HG02840 (cell line): ENCODE data around the gene MTCL1.

ENCODE experiments used
- ATAC-seq: cut with Tn5 transposase; IDR thresholded peaks from one replicate; pipeline ENCODE4 v1.9.1; 2021; ENCODE audit warnings: mild to moderate bottlenecking, moderate library complexity, moderate number of reproducible peaks; ENCODE audit not compliant: unreplicated experiment, low FRiP score

The MTCL1 gene

DNA sequence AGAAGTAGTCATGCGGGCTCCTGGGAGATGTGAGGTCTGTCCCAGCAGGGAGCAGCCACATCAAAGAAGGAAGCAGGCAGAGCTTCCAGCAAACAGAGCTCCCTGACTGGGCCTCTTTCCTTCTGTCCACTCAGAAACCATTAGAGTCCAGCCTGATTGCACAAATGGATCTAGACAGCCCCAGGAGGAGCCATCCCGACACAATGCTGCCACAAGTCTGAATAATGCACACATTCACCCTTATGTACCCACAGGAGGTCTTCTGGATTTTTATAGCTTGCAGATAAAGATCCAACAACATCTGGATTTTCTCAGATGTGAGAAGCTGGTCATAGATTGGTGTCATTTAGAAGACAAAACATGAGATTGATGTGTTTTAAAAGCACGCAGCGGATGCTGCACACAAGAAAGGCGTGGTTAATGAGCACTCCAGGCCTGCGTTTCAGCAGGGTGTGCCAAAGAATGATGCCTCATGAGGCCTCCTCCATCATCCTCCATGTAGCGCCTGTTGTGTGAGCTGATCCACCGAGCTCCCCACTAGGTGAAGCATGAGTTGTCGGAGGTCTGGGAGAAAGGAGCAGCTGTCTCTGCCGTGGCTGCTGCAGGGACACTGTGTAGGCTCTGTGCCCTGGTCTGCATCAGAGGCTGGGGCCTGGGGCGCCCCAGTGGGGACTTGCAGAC lies 60.6 kb downstream of the MTCL1 start:
- no peak for ATAC-seq

DNA sequence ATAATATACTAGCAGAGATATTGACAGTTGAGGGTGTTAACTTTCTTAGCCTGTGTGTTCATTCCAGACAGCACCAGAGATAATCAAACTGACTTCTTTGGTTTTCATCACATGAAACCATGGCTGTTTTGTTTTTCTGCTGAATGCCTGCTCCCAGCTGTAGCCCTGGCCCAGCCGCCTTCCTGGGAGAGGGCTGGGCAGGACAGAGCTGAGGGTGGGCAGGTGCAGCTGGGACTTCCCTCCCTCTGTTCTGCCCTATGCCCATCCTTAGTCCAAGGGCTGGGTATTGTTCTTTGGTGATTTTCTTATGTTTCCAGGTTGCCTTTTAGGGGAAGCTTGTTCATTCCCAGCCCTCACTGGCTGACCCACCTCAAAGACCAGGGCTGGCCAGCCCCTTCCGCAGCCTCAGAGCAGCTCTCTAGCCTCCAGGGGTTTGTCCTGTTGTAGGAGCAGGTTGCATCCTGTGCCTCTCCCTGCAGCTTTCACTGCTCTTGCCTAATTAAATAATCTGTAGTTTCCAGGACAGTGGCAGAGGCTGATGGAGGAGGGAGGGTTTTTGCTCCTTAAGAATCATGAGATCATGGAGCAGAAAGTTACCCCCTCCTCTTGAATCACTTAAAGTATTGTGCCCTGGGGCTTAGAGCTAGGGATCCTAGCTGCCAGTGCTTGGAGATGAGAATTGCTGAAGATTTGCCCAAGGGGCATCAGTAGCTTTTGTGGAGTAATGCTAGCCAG lies 61.4 kb downstream of the MTCL1 start:
- no peak for ATAC-seq

DNA sequence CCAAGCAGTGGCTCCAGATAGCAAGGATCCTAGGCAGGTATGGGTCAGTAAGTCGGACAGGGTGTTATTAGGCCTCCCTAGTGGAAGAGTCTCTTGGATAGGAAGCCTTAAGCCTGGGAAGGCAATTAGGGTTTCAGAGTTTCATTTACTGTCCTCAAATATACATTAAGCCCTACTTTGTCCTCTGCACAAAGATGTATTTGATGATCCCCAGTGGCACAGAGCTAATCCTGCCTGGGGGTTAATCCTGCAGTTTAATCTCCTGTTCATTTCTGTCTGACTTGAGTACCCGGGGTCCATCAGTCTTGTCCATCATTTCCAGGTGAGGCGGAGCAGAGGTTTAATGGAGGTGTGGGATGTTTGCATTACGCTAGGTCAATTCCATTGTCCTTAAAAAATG lies 62.0 kb downstream of the MTCL1 start:
- ATAC-seq, result no peak

DNA sequence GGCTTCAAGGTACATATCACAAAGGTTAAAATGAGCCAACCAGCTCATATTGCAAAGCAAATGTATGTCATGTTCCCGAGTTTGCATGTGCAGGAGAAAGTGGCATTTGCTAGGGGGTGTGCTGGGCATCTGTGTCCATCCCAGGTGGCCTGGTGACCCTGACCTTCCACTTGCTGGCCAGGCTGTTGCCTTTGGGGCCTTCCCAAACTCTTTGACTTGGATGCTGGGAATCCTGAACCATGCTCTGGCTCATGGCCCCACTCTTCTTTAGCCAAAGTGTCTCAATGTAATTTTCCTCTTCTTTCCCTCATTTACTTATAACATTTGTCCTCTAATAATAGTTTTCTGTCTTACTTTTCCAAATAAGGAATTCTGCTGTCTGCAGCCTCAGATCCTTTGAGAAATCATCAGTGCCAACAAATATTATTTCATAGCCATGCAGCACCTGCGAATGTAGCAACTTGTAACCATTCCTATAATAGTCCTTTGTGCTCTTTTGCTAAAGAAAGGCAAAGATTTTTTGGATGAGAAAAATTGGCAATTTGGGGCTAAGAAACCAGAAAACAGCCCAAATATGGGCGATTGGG lies 64.2 kb downstream of the MTCL1 start:
- no peak for ATAC-seq

DNA sequence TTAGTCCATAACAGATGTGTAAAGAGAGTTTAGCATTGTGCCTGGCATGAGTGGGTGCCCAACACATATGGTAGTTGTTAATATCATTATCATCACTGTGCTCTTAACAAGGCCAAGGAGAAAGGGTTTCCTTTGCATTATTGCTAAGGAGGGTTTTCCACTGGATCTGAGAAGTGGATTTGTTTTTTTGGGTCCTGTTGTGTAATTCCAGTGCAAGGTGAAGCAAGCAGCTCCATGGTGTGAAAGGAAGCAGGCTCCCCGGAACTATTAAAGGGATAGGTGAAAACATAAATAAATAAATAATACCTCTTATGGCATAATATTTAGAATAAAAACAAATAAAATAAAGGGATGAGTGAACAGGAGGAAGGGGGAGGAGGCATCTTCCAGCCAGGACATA lies 65.3 kb downstream of the MTCL1 start:
- no peak for ATAC-seq

DNA sequence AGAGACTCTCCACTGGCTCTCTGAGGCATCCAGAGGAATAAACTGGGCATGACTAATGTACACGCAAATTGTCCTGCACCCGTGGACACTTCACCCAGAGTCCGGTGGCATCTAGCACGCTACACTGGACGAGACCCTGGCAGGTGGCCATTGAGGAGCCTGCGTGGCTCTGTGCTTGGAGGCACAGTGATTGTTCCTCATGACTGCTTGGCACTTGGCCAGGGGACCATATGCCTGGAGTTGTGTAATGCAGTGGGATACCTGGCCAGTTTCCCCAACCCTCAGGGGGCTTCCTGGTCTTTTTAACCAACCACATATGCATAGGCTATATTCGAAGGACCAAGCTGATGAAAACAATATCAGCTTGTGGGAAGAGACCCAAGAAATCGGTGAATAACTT lies 66.6 kb downstream of the MTCL1 start:
- no peak for ATAC-seq

DNA sequence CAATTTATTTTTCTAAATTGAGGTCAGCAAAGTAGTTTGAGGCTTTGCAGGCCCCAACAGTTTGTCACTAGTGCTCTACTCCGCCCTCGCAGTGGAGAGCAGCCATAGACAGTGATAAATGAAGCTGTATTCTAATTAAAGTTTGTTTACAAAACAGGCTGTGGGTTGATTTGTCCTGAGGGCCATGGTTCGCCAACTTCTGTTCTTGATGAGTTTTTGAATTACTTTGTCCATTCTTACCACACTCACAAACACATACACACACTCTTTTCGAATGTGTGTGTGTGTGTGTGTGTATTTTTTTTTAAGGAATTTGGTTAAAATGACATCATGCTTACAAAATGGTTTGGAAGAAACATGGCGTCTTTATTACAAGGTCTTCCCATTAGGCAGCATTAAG lies 68.6 kb downstream of the MTCL1 start:
- no peak for ATAC-seq

DNA sequence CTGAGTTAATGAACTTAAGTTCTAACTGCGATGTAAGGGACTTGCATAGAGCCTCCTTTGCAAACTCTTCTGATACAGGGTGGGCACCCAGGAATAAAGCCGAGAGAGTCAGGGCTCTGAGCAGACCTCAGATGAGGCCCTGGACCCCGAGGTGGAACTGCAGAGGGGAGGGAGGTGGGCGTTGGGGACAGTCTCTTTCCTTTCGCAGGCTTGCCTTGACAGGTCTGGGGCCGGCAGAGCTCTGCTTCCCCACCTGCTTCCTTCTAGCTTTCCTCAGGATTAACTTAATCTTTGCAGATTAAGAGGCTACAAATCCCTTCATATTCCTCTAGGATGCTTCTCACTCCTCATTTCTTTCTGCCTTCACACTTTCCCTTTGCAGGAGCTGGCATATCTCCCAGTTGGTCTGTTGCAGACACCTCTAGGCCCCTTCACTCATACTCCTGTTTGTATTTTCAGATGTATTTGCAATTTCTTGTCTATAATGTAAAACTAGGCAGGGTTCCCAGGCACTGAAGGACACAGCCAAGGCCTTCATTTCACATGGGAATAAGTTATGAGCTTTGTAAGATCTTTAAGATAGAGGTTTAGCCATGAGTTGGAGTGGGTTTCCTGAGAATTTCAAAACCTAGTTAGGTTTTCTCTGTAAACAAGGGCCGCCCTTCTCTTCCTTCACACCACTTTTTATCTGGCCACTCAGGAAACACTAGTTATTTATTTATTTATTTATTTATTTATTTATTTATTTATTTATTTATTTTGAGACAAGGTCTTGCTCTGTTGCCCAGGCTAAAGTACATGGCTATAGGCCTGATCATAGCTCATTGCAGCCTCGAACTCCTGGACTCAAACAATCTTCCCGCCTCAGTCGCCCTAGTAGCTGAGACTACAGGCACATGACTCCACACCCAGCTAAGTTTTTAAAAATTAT lies 70.9 kb downstream of the MTCL1 start:
- ATAC-seq, result no peak

DNA sequence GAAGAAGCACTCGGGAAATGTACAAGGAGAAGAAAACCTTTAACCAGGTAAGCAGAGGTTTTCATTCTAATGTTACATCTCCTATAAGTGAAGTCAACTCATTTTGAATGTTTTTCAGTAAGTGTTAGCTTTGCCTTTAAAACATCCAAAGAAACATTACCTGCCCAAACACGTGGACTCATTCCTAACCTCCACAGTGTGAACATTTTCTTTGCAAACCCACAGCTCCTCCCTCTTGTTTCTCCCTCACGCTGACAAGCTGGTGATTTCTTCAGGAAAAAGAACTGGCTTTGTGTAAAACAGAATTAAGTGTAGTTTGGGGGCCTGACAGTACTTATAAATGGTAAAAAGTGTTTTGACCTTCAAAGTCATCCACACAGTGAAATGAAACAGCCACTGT lies 72.5 kb downstream of the MTCL1 start:
- ATAC-seq, result no peak

DNA sequence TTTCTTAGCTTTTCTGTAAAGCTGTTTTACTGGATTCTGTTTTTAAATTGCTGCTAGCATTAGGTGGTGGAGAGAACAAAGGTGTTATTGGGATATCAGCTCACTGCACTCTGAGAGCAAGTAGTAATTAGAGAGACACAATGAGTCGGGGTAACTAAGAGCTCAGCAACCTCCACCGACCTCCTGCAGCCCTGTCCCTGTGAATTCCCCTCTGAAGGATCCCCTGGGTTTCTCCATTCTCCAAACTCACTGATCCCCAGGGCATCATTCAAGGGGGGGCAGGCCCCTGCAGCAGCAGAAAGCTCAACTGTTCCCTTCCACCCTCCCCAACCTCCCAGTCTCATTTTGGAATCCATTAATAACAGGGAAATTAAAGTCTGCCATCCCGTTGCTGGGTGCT lies 73.0 kb downstream of the MTCL1 start:
- no peak for ATAC-seq

DNA sequence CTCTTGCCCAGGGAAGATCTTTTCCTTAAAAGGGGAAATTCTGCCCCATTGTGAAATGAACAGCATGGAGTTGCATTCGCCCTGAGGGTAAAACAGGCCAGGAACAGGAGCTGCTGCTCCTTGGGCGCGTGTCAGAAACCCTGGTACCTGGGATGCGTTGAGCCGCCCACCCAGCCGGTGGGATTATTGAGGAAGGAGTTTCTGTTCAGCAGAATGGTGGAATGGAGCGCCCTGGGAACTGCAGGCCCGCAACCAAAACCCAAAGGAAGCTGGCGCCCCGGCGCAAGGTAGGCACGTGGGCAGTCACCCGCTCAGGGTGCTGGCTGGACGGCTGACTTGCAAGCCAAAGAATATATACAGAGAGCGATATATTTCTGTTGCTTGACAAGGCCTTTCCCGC lies 73.5 kb downstream of the MTCL1 start:
- no peak for ATAC-seq

DNA sequence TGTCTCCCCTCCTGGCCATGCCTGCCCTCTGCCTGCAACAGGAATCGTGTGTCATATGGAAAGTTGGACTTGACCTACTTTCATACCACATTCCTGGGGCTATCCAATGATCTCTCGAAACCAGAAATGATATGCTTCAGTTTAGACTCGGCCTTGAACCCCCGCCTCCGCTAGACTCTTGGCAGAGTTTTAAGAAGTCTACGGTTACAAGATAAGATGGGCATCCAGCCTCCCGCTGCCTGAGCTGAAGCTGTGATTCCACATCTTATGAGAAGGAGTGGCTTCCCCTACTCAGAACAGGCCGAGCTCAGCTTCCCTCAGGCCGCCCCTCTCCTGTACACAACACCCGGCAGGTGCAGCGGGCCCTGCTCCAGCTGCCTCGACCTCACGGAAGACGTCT lies 73.9 kb downstream of the MTCL1 start:
- ATAC-seq, result no peak

DNA sequence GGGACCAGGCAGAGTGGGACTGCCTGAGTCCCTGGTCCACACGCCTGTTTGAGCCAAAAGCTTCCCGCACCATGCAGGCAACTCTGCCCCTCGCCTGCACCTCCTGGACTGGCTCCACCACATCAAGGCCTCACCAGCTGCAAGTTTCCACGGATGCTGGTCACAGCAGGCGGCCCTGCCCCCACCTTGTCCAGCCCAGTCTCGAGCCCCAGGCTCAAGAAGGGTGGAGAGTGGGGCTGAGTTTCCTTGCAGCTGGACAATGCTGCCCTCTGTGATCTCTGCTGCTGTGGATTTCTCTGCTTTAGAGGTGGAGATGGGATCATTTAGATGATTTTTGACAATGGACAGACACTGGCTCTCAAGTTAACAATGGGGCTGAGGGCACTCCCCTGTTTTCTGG lies 74.9 kb downstream of the MTCL1 start:
- no peak for ATAC-seq

DNA sequence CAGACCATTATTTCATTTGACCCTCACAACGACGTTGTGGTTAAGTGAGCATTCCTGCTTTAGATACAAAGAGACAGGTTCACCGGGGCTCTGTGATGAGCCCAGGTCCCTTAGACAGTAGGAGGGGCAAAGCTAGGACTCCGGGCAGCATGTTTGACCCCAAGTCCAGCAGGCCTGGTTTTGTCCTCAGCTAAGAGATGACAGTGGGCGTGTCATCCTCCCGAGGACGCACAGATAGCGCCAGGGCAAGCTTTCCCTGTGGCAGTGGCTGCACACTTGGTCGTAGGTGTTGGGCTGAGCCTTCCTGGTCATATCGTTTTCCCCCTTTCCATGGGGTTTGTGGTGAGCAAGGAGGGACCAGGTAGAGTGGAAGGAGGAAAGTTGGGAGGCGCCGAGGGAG lies 76.3 kb downstream of the MTCL1 start:
- no peak for ATAC-seq

DNA sequence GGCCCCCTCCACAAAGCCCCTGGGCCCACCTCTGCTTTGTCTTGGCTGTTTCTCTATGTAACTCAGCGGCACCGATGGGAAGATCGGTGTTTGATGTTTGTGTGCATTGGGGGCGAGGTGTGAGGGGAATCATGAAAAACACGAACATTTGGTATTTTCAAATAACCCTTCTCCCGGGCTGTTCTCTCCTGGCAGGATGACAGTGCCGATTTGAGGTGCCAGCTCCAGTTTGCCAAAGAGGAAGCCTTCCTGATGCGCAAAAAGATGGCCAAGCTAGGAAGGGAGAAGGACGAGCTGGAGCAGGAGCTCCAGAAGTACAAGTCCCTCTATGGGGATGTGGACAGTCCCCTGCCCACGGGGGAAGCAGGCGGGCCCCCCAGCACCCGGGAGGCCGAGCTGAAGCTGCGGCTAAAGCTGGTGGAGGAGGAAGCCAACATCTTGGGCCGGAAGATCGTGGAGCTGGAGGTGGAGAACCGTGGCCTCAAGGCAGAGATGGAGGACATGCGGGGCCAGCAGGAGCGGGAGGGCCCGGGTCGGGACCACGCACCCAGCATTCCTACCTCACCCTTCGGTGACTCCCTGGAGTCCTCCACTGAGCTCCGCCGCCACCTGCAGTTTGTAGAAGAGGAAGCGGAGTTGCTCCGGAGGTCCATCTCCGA lies 78.1 kb downstream of the MTCL1 start:
- ATAC-seq, result no peak

DNA sequence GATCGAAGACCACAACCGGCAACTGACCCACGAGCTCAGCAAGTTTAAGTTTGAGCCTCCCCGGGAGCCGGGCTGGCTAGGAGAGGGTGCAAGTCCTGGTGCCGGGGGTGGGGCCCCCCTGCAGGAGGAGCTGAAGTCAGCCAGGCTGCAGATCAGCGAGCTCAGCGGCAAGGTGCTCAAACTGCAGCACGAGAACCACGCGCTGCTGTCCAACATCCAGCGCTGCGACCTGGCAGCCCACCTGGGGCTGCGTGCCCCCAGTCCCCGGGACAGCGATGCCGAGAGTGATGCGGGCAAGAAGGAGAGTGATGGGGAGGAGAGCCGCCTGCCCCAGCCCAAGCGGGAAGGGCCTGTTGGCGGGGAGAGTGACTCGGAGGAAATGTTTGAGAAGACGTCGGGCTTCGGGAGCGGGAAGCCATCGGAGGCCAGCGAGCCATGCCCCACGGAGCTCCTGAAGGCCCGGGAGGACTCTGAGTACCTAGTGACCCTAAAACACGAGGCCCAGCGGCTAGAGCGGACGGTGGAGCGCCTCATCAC lies 78.7 kb downstream of the MTCL1 start:
- ATAC-seq, result no peak

DNA sequence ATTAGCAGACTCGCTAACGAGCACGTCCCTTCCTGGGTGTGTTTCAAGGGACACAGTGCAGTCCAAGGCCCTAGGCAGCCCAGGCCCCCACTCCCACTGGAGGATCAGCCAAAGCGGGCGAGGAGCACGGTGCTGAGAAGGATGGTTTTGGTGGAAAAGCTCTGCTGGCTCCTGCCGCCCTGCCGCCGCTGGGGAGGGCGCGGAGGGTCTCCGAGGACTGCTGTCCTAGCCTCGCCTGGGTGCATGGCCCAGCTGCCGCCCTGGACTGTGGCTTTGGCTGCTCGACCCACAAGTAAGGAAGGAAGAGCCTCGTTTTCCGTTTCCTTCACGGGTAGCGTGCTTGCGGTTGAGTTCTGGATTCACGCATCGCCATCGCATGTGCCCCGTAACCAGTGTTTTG lies 79.9 kb downstream of the MTCL1 start:
- ATAC-seq, result no peak

DNA sequence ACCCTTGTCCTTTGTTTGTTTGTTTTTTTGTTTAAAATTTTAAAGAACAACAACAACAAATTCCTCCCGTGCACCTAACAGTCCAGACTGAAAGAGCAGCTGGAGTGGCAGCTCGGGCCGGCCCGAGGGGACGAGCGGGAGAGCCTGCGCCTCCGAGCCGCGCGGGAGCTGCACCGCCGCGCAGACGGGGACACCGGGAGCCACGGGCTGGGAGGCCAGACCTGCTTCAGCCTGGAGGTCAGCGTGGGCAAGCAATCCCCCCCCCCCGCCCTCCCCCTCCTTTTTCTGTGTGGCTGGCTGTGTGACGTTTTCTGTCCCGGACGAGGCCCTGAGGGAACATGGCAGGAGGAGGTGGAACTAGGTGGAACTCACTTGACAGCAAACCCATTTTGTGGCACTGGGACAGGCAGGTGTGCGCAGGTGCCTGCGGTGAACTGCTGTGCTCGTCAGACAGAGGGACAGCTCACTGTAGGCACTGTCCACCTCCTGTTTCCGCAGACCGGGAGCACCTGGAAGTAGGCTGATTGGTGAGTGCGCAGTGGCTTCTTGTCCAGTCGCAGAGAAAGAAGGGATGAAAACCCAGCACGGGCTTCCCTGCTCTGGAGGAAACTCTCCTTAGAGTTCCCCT lies 80.6 kb downstream of the MTCL1 start:
- ATAC-seq, result no peak

DNA sequence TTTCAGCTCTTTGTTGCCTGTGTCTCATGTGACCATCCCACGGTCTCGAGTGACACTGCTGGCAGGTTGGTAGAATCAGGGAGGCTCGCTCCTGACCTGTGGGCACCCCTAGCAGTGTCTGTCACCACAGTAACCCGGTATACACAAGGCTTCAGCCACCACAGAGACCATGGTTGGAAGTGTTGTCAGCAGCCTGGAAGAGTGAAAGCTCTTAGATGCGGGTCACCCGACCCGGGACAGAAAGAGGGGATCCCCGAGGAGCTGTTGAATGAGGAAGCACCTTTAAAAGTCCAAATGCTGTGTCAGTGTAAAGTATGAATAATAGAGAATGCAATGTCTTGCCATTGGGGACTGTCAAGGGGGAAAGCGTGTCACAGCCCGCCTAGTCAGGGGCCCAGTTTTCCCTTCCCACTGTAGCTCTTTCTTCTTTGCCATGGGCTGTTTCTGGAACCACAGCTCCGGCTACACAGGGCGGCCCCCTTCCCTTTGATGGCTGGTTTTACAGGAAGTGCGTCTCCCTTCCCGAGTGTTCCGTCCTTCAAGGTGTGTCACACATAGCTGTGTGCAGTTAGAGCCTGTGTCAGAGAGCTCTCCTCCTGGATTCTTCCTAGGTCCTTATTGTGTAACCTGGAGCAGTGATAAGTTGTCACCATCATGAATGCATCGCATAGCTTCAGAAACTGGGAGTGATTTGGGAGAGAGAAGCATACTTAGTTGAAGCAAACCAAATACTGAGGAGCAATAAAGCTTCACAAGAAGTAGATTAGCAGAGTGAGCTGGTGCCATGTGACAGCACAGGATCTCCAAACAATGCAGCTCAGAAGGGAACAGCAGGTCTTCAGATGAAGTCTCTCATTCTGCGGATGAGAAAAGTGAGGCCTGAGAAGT lies 81.4 kb downstream of the MTCL1 start:
- ATAC-seq, result no peak
